Parietal lobe (tissue), 2 donors: Measurements from ENCODE around the gene CRYGN. TPM values are rescaled to one million over a fixed set of nuclear protein-coding genes. Genes with fewer than 3 reads are reported as not detected.

Experiments
- small RNA-seq: library from RNA; depleted of rRNA; stranded (forward); fragments of <200 nt; gene quantifications from one replicate; pipeline ENCODE3, GENCODE V24; 2014; ENCODE audit warnings: low replicate concordance
- total RNA-seq: library from RNA; depleted of rRNA; stranded (reverse); fragments of >200 nt; gene quantifications from one replicate; pipeline ENCODE4 v1.2.3, GENCODE V29; 2014

Gene CRYGN
- not detected for total RNA-seq

GRCh38 chr7:151439855-151440798 lies at the start of gene CRYGN:
Gene CRYGN (minus strand): TSS chr7:151440141. CDS start chr7:151439917, 224 bp downstream.

GRCh38 chr7:151409667-151410404 lies 30.1 kb downstream of the CRYGN start, which contains the start of gene WDR86:
Gene WDR86 (minus strand): TSS chr7:151410038. CDS start chr7:151409589, 449 bp downstream.

Small RNA genes lying within 50 kb of the gene (small RNA-seq; reads per million reads assigned to genes)
- gene MIR3907 (not detected), gene RN7SL76P (not detected)

Other genes with a start within 250 kb of the CRYGN start
- gene H2BK1, start 229.7 kb downstream of the CRYGN start, total RNA-seq: not detected
- 27.9 TPM for gene ABCF2, start 212.9 kb downstream of the CRYGN start, total RNA-seq
- 24.4 TPM for gene CHPF2, start 207.7 kb downstream of the CRYGN start, total RNA-seq
- gene SMARCD3, start 191.4 kb downstream of the CRYGN start, total RNA-seq: 154 TPM
- gene NUB1, start 98.3 kb downstream of the CRYGN start, total RNA-seq: 60.1 TPM
- gene WDR86, start 30.1 kb downstream of the CRYGN start, total RNA-seq: 121 TPM
- 61.3 TPM for gene RHEB, start 79.8 kb upstream of the CRYGN start, total RNA-seq